HG02884 (cell line): ENCODE data around the gene DDR2.

ENCODE experiments used
- ATAC-seq: cut with Tn5 transposase; IDR thresholded peaks from one replicate; pipeline ENCODE4 v1.9.1; 2021; ENCODE audit warnings: mild to moderate bottlenecking, moderate library complexity; ENCODE audit not compliant: unreplicated experiment

DDR2 gene

GRCh38 chr1:162629077-162629627, 3.1 kb upstream of the DDR2 start:
- ATAC-seq: no peak

- ATAC-seq: no peak
These were observed 2.6 kb upstream of the DDR2 start for GRCh38 chr1:162629651-162630050.

GRCh38 chr1:162631546-162632191, 595 bp upstream of the DDR2 start:
- no peak for ATAC-seq

GRCh38 chr1:162632698-162633080, 425 bp downstream of the DDR2 start:
- ATAC-seq: no peak

- peak; percentile 45 for ATAC-seq
These were observed 958 bp downstream of the DDR2 start for GRCh38 chr1:162633081-162633762.

GRCh38 chr1:162635418-162635817, 3.2 kb downstream of the DDR2 start:
- ATAC-seq: no peak

GRCh38 chr1:162639718-162640117, 7.5 kb downstream of the DDR2 start:
- peak; percentile 81 for ATAC-seq

- ATAC-seq: no peak
These were observed 8.8 kb downstream of the DDR2 start for GRCh38 chr1:162641114-162641513.

- ATAC-seq: no peak
These were observed 12.7 kb downstream of the DDR2 start for GRCh38 chr1:162644986-162645314.

GRCh38 chr1:162645666-162646065, 13.4 kb downstream of the DDR2 start:
- no peak for ATAC-seq

- ATAC-seq: no peak
These were observed 17.3 kb downstream of the DDR2 start for GRCh38 chr1:162649583-162649982.

- ATAC-seq: no peak
These were observed 22.8 kb downstream of the DDR2 start for GRCh38 chr1:162654915-162655620.

GRCh38 chr1:162656266-162656665, 24.0 kb downstream of the DDR2 start:
- no peak for ATAC-seq

- ATAC-seq: no peak
These were observed 28.3 kb downstream of the DDR2 start for GRCh38 chr1:162660574-162660973.

GRCh38 chr1:162661336-162661735, 29.1 kb downstream of the DDR2 start:
- ATAC-seq: no peak

- ATAC-seq: no peak
These were observed 29.7 kb downstream of the DDR2 start for GRCh38 chr1:162662013-162662412.

- peak; percentile 73 for ATAC-seq
These were observed 30.8 kb downstream of the DDR2 start for GRCh38 chr1:162663086-162663485.

- ATAC-seq: no peak
These were observed 31.4 kb downstream of the DDR2 start for GRCh38 chr1:162663589-162664106.

- no peak for ATAC-seq
These were observed 33.9 kb downstream of the DDR2 start for GRCh38 chr1:162666006-162666645.

- no peak for ATAC-seq
These were observed 35.3 kb downstream of the DDR2 start for GRCh38 chr1:162667381-162668080.
